ENCODE data around the gene MPP2. TPM values are rescaled to one million over a fixed set of nuclear protein-coding genes. Genes with fewer than 3 reads are reported as not detected.

Gene MPP2
- total and polyA plus RNA-seq, 9 of the 15 experiments (the other 6 are each of a cell fraction or from before 2014, with no cell fraction given), result 0.04 to 1.0 (median 0.24) TPM

DNA sequence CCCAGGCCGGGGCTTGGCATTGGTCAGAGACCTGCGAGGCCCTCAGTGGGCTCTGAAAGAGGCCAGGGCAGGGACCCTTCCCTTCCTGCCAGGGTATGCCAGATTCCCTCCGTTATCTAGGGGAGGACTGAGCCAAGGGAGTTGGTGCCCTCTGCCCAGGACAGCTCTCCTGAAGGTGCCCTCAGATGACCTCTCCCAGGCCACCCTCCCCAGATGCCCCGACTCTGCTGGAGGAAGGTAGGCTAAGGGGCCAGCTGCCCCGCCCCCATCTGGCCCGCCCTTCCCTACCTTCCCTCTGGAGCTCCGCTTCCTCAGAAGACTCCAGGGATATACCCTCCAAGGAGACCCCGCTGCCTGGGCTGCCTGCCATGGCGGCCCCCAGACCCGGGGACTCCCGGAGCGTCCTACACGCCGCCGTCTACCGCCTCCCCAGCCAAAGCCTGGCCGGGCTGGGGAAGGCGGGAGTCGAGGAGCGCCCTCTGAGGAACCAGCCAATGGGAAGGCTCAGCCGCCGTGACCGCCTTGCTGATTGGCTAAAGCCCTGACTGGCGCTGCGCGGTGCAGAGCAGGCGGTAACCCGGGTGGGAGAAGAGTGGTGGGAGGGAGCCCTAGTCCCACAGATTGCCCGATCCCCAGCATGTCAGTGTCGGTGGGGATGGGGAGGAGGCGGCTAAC lies 7.0 kb downstream of the MPP2 start (continued):
- TF ChIP-seq, protein P1, sequence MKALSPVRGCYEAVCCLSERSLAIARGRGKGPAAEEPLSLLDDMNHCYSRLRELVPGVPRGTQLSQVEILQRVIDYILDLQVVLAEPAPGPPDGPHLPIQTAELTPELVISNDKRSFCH (CRISPR knock-in tag; IDR thresholded peaks at IDR 0.05), result no peak
- TF ChIP-seq, protein P1 (tag; IDR thresholded peaks at IDR 0.05), result no peak
- no peak for TF ChIP-seq ZNF507 (tag; conservative IDR thresholded peaks at IDR 0.05)
- TF ChIP-seq, protein P2, sequence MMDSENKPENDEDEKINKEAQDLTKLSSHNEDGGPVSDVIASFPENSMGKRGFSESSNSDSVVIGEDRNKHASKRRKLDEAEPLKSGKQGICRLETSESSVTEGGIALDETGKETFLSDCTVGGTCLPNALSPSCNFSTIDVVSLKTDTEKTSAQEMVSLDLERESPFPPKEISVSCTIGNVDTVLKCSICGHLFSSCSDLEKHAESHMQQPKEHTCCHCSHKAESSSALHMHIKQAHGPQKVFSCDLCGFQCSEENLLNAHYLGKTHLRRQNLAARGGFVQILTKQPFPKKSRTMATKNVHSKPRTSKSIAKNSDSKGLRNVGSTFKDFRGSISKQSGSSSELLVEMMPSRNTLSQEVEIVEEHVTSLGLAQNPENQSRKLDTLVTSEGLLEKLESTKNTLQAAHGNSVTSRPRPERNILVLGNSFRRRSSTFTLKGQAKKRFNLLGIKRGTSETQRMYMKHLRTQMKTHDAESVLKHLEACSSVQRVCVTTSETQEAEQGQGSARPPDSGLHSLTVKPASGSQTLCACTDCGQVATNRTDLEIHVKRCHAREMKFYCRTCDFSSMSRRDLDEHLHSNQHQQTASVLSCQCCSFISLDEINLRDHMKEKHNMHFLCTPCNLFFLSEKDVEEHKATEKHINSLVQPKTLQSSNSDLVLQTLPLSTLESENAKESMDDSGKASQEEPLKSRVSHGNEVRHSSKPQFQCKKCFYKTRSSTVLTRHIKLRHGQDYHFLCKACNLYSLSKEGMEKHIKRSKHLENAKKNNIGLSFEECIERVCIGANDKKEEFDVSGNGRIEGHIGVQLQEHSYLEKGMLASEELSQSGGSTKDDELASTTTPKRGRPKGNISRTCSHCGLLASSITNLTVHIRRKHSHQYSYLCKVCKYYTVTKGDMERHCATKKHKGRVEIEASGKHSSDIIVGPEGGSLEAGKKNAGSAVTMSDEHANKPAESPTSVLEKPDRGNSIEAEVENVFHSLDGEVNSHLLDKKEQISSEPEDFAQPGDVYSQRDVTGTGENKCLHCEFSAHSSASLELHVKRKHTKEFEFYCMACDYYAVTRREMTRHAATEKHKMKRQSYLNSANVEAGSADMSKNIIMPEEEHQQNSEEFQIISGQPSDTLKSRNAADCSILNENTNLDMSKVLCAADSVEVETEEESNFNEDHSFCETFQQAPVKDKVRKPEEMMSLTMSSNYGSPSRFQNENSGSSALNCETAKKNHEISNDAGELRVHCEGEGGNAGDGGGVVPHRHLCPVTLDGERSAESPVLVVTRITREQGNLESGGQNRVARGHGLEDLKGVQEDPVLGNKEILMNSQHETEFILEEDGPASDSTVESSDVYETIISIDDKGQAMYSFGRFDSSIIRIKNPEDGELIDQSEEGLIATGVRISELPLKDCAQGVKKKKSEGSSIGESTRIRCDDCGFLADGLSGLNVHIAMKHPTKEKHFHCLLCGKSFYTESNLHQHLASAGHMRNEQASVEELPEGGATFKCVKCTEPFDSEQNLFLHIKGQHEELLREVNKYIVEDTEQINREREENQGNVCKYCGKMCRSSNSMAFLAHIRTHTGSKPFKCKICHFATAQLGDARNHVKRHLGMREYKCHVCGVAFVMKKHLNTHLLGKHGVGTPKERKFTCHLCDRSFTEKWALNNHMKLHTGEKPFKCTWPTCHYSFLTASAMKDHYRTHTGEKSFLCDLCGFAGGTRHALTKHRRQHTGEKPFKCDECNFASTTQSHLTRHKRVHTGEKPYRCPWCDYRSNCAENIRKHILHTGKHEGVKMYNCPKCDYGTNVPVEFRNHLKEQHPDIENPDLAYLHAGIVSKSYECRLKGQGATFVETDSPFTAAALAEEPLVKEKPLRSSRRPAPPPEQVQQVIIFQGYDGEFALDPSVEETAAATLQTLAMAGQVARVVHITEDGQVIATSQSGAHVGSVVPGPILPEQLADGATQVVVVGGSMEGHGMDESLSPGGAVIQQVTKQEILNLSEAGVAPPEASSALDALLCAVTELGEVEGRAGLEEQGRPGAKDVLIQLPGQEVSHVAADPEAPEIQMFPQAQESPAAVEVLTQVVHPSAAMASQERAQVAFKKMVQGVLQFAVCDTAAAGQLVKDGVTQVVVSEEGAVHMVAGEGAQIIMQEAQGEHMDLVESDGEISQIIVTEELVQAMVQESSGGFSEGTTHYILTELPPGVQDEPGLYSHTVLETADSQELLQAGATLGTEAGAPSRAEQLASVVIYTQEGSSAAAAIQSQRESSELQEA (IDR thresholded peaks at IDR 0.05; ENCODE audit: low read depth), result no peak
- TF ChIP-seq NFYB (IDR thresholded peaks at IDR 0.05; ENCODE audit: extremely low read depth, insufficient read length), result peak; percentile 94
- peak in 1 of 2 experiments; percentile 47; a peak in 1 of 3 replicates for TF ChIP-seq CBX3 (IDR thresholded peaks at IDR 0.05; ENCODE audit: borderline replicate concordance in 1 of 2, low read length in 2 of 2)
- TF ChIP-seq TAF1 (IDR thresholded peaks at IDR 0.05; ENCODE audit: control insufficient read depth, extremely low read depth, insufficient read depth, low read length, severe bottlenecking), result no peak
- no peak for TF ChIP-seq GATAD2B (IDR thresholded peaks at IDR 0.05; ENCODE audit: borderline replicate concordance)
- TF ChIP-seq TARDBP (IDR thresholded peaks at IDR 0.05), result no peak
- TF ChIP-seq ZNF347 (CRISPR knock-in tag; IDR thresholded peaks at IDR 0.05; ENCODE audit: low read depth), result no peak
- TF ChIP-seq TCFL5 (CRISPR knock-in tag; conservative IDR thresholded peaks at IDR 0.05), result no peak
- no peak for TF ChIP-seq E2F1 (CRISPR knock-in tag; IDR thresholded peaks at IDR 0.05)
- TF ChIP-seq SETDB1 (IDR thresholded peaks at IDR 0.05; ENCODE audit: low read length), result no peak
- no peak for TF ChIP-seq RFX5 (IDR thresholded peaks at IDR 0.05; ENCODE audit: low read depth, low read length)
- no peak for TF ChIP-seq PTRF (tag; IDR thresholded peaks at IDR 0.05)
- no peak for TF ChIP-seq ESRRA (IDR thresholded peaks at IDR 0.05; ENCODE audit: borderline replicate concordance, low read depth)
- peak; percentile 82 for TF ChIP-seq L3MBTL2 (IDR thresholded peaks at IDR 0.05)
- TF ChIP-seq NR4A1 (CRISPR knock-in tag; IDR thresholded peaks at IDR 0.05), result no peak
- no peak for TF ChIP-seq NR4A1 (tag; IDR thresholded peaks at IDR 0.05)
- peak; percentile 89 for TF ChIP-seq MBD2 (IDR thresholded peaks at IDR 0.05; ENCODE audit: borderline replicate concordance, low read depth)
- TF ChIP-seq RFX1 (IDR thresholded peaks at IDR 0.05), result no peak

Measured in K562 (cell line).